Kidney epithelial cell (primary cell): ENCODE data around the gene ZCCHC7. TPM values are rescaled to one million over a fixed set of nuclear protein-coding genes. Genes with fewer than 3 reads are reported as not detected.

ENCODE experiments used
- DNase-seq: peaks from one replicate; pipeline ENCODE4 v3.0.0-alpha.2; 2010; ENCODE audit warnings: low read depth
- H3K27me3 ChIP-seq: 2 replicates; pipeline ENCODE4 v1.6.0; 2011; ENCODE audit warnings: low read length; ENCODE audit not compliant: control insufficient read depth, insufficient read depth
- H3K36me3 ChIP-seq: 2 replicates; pipeline ENCODE4 v1.5.1; 2011; ENCODE audit warnings: low read length; ENCODE audit not compliant: control insufficient read depth, insufficient read depth
- H3K4me3 ChIP-seq: 2 replicates; pipeline ENCODE4 v1.5.1; 2011; ENCODE audit warnings: low read depth, mild to moderate bottlenecking, control low read depth, low read length
- total RNA-seq: library from RNA; depleted of rRNA; stranded (reverse); fragments of >200 nt; gene quantifications from 2 replicates; pipeline ENCODE4 v1.2.3, GENCODE V29; 2015
- TF ChIP-seq, protein P1 (sequence below): IDR thresholded peaks from 2 replicates; pipeline ENCODE4 v1.5.1; 2011; ENCODE audit warnings: mild to moderate bottlenecking, moderate library complexity, low read length, control low read depth, inconsistent platforms; ENCODE audit not compliant: insufficient read depth, poor library complexity, severe bottlenecking

ZCCHC7 gene
- total RNA-seq, 1 donor from 2014 or later: 18.0 TPM

DNA sequence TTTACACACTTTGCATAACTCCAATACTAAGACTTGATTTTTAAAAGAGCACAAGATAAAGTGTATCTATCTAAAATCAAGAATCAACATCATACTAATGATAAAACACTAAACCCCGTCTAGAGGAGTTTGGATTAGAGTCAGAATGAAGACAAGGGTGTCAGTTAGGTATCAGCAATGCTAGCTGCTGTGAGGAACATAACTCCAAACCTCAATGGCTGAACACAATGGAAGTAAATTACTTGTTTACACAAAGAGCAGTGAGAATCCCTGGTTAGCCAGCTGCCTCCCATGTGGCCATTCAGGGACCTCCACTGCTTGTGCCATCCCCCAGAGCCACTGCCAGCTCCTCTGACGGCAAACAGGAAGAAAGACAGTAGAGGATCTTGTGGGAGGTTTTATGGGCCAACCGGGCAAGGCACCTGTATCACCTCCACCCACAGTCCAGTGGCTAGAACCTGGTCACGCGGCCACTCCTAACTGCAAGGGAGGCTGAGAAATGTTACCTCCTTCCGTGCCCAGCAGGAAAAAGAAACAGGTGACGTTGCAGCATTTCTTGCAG is 278.2 kb downstream of the ZCCHC7 start:
- TF ChIP-seq, protein P1, sequence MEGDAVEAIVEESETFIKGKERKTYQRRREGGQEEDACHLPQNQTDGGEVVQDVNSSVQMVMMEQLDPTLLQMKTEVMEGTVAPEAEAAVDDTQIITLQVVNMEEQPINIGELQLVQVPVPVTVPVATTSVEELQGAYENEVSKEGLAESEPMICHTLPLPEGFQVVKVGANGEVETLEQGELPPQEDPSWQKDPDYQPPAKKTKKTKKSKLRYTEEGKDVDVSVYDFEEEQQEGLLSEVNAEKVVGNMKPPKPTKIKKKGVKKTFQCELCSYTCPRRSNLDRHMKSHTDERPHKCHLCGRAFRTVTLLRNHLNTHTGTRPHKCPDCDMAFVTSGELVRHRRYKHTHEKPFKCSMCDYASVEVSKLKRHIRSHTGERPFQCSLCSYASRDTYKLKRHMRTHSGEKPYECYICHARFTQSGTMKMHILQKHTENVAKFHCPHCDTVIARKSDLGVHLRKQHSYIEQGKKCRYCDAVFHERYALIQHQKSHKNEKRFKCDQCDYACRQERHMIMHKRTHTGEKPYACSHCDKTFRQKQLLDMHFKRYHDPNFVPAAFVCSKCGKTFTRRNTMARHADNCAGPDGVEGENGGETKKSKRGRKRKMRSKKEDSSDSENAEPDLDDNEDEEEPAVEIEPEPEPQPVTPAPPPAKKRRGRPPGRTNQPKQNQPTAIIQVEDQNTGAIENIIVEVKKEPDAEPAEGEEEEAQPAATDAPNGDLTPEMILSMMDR: no peak
- H3K36me3 ChIP-seq: no peaks in the 10 kb centered on the region

DNA sequence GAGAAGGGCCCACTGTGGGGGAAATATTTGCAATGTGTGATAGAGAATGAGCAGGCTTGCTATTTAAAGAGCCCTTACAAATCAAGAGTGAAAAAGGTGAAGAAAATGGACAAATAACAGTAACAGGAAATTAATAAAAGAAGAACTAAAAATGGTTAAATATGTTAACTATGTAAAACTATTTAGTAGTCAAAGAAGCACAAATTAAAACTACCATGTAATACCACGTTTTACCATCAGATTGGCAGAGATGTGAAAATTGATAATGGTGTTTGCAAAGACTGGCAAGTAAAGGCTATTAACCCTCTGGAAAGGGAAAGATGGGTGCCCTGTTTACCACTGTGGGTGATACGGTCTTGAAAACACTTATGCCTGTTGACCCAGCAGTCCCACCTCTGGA is 279.0 kb downstream of the ZCCHC7 start:
- Histone ChIP-seq H3K27me3 (peaks cover 3% of the 10 kb centered on the region), H3K36me3 (no peaks in the 10 kb centered on the region), H3K4me3 (no peak overlapping the region)
- DNase-seq: no peak
- TF ChIP-seq, protein P1: no peak

More for the DNA sequence above, 278.2 kb downstream of the ZCCHC7 start:
- no peak for DNase-seq
- H3K4me3 ChIP-seq: no peak overlapping the region
- peaks cover 3% of the 10 kb centered on the region for H3K27me3 ChIP-seq

DNA sequence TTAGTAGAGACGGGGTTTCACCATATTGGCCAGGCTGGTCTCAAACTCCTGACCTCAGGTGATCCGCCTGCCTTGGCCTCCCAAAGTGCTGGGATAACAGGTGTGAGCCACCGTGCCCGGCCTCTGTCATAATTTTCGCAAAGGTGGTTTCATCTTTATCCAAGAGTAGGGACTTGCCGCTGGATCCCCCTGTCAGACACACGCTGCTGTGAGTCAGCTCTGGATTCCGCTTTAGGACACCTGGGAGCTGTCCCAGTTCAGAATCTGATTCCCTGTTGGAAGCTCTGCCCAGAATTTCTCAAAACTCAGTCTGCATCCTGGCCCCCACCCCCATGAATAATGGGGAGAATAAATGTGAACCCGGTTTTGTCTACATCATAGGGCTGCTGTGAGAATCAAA is 284.2 kb downstream of the ZCCHC7 start:
- DNase-seq: no peak
- no peaks in the 10 kb centered on the region for H3K36me3 ChIP-seq
- H3K4me3 ChIP-seq: no peak overlapping the region
- TF ChIP-seq, protein P1: no peak
- no peaks in the 10 kb centered on the region for H3K27me3 ChIP-seq

DNA sequence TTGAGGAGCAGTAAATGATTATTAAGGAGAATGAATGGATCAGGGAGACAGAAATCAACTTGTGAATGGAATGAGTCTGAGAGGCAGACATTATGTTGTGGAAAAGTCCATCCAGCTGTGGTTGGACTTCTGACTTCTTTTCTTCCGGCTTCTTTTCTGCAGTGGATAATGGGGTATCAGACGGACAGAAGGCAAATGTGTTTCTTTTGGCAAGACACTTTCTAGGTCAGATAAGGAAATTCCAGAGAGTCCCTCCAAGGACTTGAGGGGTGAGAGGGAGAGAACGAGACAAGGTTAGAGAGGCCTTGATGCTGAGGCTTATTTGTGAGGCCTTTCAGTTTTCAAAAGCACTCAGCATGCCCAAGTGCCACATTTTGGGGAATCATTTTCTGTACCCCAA is 285.0 kb downstream of the ZCCHC7 start:
- H3K27me3 ChIP-seq: no peaks in the 10 kb centered on the region
- no peak overlapping the region for H3K4me3 ChIP-seq
- TF ChIP-seq, protein P1: no peak
- no peaks in the 10 kb centered on the region for H3K36me3 ChIP-seq
- DNase-seq: no peak

DNA sequence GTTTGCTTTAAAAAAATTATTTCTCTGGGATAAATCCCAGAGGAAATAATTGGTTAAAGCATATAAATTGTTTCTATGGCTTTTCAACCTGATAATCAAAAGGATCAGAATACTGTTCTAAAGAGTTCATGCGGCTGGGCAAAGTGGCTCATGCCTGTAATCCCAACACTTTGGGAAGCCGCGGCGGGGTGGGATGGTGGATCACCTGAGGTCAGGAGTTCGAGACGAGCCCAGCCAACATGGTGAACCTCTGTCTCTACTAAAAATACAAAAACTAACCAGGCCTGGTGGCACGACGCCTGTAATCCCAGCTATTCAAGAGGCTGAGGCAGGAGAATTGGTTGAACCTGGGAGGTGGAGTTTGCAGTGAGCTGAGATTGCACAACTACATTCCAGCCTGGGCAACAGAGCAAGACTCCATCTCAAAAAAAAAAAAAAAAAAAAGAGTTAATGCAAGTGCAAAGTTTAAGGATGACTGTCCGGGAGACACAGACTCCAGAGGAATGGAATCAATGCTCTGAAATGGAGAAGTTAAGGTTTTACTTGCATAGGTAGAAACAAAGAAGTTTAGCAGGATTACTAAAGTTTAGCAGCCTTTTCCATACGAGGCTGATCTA is 285.5 kb downstream of the ZCCHC7 start:
- TF ChIP-seq, protein P1: no peak
- no peak for DNase-seq
- Histone ChIP-seq H3K27me3 (no peaks in the 10 kb centered on the region), H3K4me3 (no peak overlapping the region), H3K36me3 (no peaks in the 10 kb centered on the region)
